Stomach smooth muscle (tissue), 2 donors: Measurements from ENCODE around the gene F2RL3.

Experiments used
- H3K27ac ChIP-seq: one replicate; pipeline ENCODE4 v1.7.0; 2013; ENCODE audit warnings: mild to moderate bottlenecking, low read length, inconsistent platforms
- H3K27me3 ChIP-seq, 2 donors: one replicate each; pipeline ENCODE4 v1.7.0; 2013; ENCODE audit warnings: low read length in 2 of 2; ENCODE audit not compliant: insufficient read depth in 2 of 2, control insufficient read depth in 1 of 2
- H3K36me3 ChIP-seq, 2 donors: one replicate each; pipeline ENCODE4 v1.7.0; 2013; ENCODE audit warnings: low read length in 2 of 2; ENCODE audit not compliant: control insufficient read depth in 2 of 2, insufficient read depth in 2 of 2
- H3K4me1 ChIP-seq: one replicate; pipeline ENCODE4 v1.7.0; 2013; ENCODE audit warnings: low read length; ENCODE audit not compliant: control insufficient read depth, insufficient read depth
- H3K4me3 ChIP-seq, 2 donors: one replicate each; pipeline ENCODE4 v1.7.0; 2013; ENCODE audit warnings: low read length in 2 of 2
- H3K9ac ChIP-seq, 2 donors: one replicate each; pipeline ENCODE4 v1.7.0; 2013; ENCODE audit warnings: low read length in 2 of 2, mild to moderate bottlenecking in 1 of 2
- H3K9me3 ChIP-seq, 2 donors: one replicate each; pipeline ENCODE4 v1.7.0; 2013; ENCODE audit warnings: low read length in 2 of 2; ENCODE audit not compliant: control insufficient read depth in 2 of 2
- donor health status: healthy.
- donor health status: Pancreatic carcinoma.

Gene F2RL3

DNA sequence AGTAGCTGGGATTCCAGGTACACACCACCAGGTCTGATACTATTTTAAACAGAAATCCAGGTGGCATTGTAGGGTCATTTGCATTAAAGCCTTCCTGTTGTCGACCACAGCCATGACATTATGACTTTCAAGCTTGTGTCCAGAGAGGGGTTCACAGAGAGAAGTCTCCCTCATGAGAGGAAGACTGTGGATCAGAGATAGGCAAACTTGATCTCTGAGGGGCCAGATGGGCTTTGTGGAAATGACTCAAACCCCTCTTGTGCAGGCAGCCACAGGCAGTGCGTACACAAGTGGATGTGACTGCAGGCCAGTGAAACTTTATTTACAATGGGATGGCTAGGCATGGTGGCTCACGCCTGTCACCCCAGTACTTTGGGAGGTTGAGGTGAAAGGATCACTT, 27.8 kb upstream of the F2RL3 start:
- Histone ChIP-seq H3K9me3 (no peaks in the 10 kb centered on the region), H3K4me1 (no peaks in the 10 kb centered on the region), H3K27ac (no peak overlapping the region), H3K4me3 (no peak overlapping the region), H3K9ac (no peak overlapping the region), H3K27me3 (no peaks in the 10 kb centered on the region), H3K36me3 (peaks cover 25 to 32% of the 10 kb centered on the region in 2 donors)

DNA sequence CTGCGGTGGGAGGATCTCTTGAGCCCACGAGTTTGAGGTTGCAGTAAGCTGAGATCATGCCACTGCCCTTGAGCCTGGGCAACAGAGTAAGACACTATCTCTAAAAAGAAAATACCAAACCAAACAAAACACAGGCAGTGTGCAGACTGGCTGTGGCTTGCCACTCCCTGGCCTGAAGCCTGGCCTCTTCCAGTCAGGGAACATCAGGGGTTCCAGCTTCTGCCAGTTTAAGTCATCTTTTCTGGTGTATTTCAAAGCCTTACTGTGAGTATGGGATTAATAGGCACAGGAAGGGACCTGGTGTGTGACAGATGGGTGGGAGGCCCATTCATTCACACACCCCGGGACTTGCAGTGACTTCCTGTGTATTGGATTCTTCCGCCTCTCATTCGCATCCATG, 27.0 kb upstream of the F2RL3 start:
- H3K36me3 ChIP-seq = peaks cover 29 to 35% of the 10 kb centered on the region in 2 donors

DNA sequence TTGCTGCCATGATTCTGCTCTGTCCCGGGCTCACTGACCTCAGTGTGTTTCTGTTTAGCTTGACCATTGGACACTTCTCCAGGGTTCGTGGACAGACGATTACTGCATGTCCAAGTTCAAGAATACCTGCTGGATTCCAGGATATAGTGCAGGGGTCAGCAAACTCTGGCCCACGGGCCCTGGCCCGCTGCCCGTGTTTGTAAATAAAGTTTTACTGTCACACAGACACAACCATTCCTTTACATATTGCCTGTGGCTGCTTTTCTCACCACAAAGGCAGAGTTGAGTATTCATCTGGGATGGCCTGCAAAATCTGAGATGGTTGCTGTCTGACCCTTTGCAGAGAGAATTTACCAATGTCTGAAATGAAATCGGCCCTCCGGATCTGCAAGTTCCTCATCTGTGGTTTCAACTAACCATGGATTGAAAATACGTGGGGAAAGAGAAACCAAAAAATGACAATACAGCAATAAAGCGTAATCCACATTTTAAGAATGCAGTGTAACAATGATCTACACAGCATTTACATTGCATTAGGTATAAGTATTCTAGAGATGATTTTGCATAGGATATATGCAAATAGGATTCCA, 25.9 kb upstream of the F2RL3 start:
- no peak overlapping the region for H3K9ac ChIP-seq
- H3K27me3 ChIP-seq = no peaks in the 10 kb centered on the region
- H3K27ac ChIP-seq = no peak overlapping the region
- H3K9me3 ChIP-seq = no peaks in the 10 kb centered on the region
- no peak overlapping the region for H3K4me3 ChIP-seq
- peaks cover 36 to 44% of the 10 kb centered on the region in 2 donors for H3K36me3 ChIP-seq
- H3K4me1 ChIP-seq = no peaks in the 10 kb centered on the region

More for the DNA sequence above, 27.0 kb upstream of the F2RL3 start:
- Histone ChIP-seq H3K4me1 (no peaks in the 10 kb centered on the region), H3K27ac (no peak overlapping the region), H3K9ac (no peak overlapping the region), H3K9me3 (no peaks in the 10 kb centered on the region), H3K27me3 (no peaks in the 10 kb centered on the region), H3K4me3 (no peak overlapping the region)

DNA sequence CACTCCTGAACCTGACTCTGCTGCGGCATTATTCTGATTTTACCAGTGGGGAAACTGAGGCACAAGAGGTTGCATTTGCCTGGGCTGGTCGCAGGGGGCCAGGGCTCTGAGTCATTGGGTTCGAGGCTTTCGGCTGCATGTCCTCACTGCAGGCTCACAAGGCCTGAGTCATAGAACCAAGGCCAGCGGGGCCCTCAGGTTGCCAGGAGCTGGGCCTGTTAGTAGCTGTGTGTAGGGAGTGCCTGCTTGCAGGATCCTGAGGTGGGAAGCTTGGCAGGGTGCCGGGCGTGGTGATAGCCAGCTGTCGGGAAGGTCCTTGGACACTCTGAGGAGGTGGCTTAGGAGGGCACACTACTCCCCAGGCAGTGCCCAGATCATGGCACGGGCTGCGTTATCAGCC, 21.6 kb upstream of the F2RL3 start:
- Histone ChIP-seq H3K36me3 (peaks cover 51 to 64% of the 10 kb centered on the region in 2 donors), H3K27ac (no peak overlapping the region), H3K4me3 (no peak overlapping the region)

DNA sequence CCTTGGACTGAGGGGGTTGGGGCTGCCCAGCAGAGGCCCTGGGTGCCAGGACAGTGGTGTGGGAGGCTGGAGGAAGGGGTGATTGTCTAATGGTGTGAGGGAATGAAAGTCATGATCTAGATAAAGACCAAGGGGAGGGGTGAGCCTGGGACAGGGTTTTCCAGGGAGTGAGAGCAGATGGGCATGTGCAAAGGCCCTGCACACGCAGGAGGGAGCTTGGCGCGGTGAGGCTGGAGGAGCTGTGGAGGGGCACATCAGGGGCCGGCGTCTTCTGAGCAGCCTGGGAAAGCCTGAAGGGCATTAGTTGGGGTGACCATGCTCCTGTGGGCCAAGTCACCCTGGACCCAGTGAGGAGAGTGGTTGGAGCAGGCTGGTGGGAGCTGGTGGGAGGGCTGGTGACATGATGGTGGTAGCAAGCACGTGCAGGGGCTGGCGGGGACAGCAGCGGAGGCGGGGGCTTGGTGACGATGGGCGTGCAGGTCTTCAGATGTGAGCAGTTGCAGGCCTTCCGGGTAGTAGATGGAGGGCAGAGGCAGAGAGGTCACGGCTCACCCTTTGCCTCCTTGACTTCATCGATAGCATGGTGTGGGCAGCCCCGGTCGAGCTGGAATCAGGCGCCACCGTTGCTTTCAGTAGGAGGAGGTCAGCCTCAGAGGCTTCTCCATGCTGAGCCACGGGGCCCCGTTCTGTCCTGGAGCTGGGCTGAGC, 20.2 kb upstream of the F2RL3 start:
- H3K9ac ChIP-seq = no peak overlapping the region
- no peaks in the 10 kb centered on the region for H3K27me3 ChIP-seq
- no peak overlapping the region for H3K4me3 ChIP-seq
- H3K4me1 ChIP-seq = no peaks in the 10 kb centered on the region
- no peak overlapping the region for H3K27ac ChIP-seq
- peaks cover 44 to 58% of the 10 kb centered on the region in 2 donors for H3K36me3 ChIP-seq
- H3K9me3 ChIP-seq = no peaks in the 10 kb centered on the region

More for the DNA sequence above, 21.6 kb upstream of the F2RL3 start:
- Histone ChIP-seq H3K4me1 (no peaks in the 10 kb centered on the region), H3K27me3 (no peaks in the 10 kb centered on the region), H3K9ac (no peak overlapping the region), H3K9me3 (no peaks in the 10 kb centered on the region)

DNA sequence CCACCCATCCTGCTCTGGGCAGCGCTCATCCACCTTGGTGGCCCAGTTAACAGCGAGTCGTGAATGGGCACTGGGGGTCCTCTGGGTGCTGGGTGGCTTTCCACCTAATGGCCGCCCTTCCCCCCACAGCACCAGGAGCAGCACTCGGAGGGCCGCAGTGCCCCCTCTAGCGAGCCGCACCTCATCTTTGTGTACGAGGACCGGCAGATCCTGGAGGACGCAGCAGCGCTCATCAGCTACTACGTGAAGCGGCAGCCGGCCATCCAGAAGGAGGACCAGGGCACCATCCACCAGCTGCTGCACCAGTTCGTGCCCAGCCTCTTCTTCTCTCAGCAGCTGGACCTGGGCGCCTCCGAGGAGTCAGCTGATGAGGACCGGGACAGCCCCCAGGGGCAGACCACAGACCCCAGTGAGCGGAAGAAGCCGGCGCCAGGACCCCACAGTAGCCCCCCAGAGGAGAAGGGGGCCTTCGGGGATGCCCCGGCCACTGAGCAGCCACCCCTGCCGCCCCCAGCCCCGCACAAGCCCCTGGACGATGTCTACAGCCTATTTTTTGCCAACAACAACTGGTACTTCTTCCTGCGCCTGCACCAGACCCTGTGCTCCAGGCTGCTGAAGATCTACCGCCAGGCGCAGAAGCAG, 19.3 kb upstream of the F2RL3 start:
- Histone ChIP-seq H3K9me3 (no peaks in the 10 kb centered on the region), H3K4me3 (no peak overlapping the region), H3K4me1 (no peaks in the 10 kb centered on the region), H3K36me3 (peaks cover 41 to 56% of the 10 kb centered on the region in 2 donors), H3K27me3 (no peaks in the 10 kb centered on the region), H3K27ac (no peak overlapping the region), H3K9ac (no peak overlapping the region)

DNA sequence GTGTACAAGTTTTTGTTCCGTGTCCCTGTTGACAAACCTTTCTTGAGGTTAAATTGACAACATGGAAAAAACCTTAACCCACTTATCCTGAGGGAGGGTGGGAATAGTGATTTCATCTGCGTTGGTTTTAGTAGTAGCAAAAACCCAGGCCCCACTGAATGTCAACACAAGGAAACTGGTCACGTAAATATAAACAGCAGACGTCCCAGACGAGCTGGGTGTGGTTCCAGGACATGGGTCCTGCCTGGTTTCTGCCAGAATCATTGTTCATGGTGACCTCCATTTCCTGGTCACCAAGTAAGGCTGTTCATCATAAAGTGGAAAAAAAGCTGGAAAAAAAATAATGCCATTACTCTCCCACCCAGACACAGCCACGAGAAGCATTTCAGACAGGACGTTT, 16.9 kb upstream of the F2RL3 start:
- Histone ChIP-seq H3K9ac (no peak overlapping the region), H3K4me3 (no peak overlapping the region), H3K27me3 (no peaks in the 10 kb centered on the region), H3K27ac (no peak overlapping the region), H3K9me3 (no peaks in the 10 kb centered on the region), H3K4me1 (no peaks in the 10 kb centered on the region), H3K36me3 (peaks cover 34 to 54% of the 10 kb centered on the region in 2 donors)

DNA sequence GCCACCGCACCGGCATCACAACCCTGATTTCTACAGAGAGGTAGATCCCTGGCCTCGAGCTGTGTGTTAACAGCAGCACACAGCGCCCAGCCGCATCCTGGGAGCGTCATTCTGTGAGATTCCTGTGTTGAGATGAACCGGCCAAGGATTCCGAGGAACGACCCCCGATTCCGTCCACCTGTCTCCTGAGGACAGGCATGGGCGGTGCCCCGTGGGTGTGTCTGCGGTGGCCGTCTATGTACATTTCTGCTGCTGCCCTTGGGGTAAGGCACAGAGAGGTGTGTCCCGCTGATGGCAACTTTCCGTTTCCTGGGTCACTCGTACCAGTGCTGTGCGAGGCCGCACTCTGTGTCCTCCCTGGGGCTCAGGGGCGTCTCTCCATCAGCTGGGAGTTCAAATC, 16.1 kb upstream of the F2RL3 start:
- H3K4me3 ChIP-seq = no peak overlapping the region

DNA sequence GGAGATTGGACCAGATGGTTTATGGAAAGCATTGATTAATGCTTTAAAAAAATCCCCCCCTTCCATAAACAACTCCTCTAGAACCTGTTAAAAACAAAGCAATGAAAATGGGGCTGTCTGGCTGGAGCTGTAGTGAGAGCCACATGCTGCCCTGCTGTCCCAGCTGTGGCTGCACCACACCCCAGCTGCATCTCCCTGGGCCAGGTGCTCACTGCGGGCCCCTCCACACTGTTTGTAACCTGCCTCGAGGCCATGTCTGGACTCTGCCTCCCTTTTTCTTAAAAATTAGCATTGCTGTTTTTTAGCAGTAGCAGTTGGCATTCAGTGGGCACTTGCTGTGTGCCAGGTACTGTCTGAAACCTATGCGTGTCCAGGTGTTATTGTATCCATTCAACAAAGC, 15.2 kb upstream of the F2RL3 start:
- Histone ChIP-seq H3K9me3 (no peaks in the 10 kb centered on the region), H3K27ac (no peak overlapping the region), H3K4me3 (no peak overlapping the region), H3K36me3 (peaks cover 32 to 53% of the 10 kb centered on the region in 2 donors), H3K27me3 (no peaks in the 10 kb centered on the region), H3K9ac (no peak overlapping the region), H3K4me1 (no peaks in the 10 kb centered on the region)

More for the DNA sequence above, 16.1 kb upstream of the F2RL3 start:
- H3K27ac ChIP-seq = no peak overlapping the region
- H3K9me3 ChIP-seq = no peaks in the 10 kb centered on the region
- peaks cover 30 to 54% of the 10 kb centered on the region in 2 donors for H3K36me3 ChIP-seq
- no peak overlapping the region for H3K9ac ChIP-seq
- H3K4me1 ChIP-seq = no peaks in the 10 kb centered on the region
- no peaks in the 10 kb centered on the region for H3K27me3 ChIP-seq

DNA sequence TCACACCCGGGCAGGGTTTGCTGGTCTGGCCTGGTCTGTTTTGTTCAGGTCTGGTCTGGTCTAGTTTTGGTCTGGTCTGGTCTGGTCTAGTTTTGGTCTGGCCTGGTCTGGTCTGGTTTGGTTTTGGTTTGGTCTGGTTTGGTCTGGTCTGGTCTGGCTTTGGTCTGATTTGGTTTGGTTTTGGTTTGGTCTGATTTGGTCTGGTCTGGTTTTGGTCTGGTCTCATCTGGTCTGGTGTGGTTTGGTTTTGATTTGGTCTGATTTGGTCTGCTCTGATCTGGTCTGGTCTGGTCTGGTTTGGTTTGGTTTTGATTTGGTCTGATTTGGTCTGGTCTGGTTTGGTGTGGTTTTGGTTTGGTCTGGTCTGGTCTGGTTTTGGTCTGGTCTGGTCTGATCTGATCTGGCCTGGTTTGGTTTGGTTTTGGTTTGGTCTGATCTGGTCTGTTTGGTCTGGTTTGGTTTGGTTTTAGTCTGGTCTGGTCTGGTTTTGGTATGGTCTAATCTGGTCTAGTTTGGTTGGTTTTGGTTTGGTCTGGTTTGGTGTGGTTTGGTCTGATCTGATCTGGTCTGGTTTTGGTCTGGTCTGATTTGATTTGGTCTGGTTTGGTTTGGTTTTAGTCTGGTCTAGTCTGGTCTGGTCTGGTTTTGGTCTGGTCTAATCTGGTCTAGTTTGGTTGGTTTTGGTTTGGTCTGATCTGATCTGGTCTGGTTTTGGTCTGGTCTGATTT, 14.4 kb upstream of the F2RL3 start:
- peaks cover 33 to 53% of the 10 kb centered on the region in 2 donors for H3K36me3 ChIP-seq

More for the DNA sequence above, 14.4 kb upstream of the F2RL3 start:
- H3K27me3 ChIP-seq = no peaks in the 10 kb centered on the region
- H3K27ac ChIP-seq = peak overlapping the region; percentile 11
- H3K9ac ChIP-seq = no peak overlapping the region
- H3K4me3 ChIP-seq = no peak overlapping the region
- no peaks in the 10 kb centered on the region for H3K9me3 ChIP-seq
- H3K4me1 ChIP-seq = no peaks in the 10 kb centered on the region
